Hair follicle dermal papilla cell (primary cell): Measurements from ENCODE around the gene ZBTB12. TPM values are rescaled to one million over a fixed set of nuclear protein-coding genes. Genes with fewer than 3 reads are reported as not detected.

Experiments
- small RNA-seq: library from RNA; depleted of rRNA; stranded (forward); fragments of <200 nt; gene quantifications from one replicate; pipeline ENCODE3, GENCODE V24; 2012
- total RNA-seq: library from RNA; depleted of rRNA; stranded (reverse); fragments of >200 nt; gene quantifications from 2 replicates; pipeline ENCODE4 v1.2.3, GENCODE V29; 2012

ZBTB12 gene
- 2.3 and 4.4 TPM in 2 replicates for total RNA-seq

GRCh38 chr6:31901953-31902643 lies at the start of gene ZBTB12:
ZBTB12 (minus strand) TSS chr6:31902086; CDS start chr6:31901305, 781 bp downstream.

GRCh38 chr6:31945507-31946369 lies 43.9 kb upstream of the ZBTB12 start, which contains the start of gene CFB:
CFB (plus strand) TSS chr6:31946095; CDS start chr6:31946222, 127 bp downstream.

GRCh38 chr6:31927242-31927862 lies 25.5 kb upstream of the ZBTB12 start, which contains the start of gene C2:
C2 (plus strand) TSS chr6:31927717; CDS start chr6:31927753, 36 bp downstream.

GRCh38 chr6:31897612-31898382 lies 4.1 kb downstream of the ZBTB12 start, which contains the start of gene EHMT2:
EHMT2 (minus strand) TSS chr6:31897698; CDS start chr6:31897677, 21 bp downstream.

GRCh38 chr6:31878726-31879125 lies 23.2 kb downstream of the ZBTB12 start, which contains the start of gene SLC44A4:
SLC44A4 (minus strand) TSS chr6:31878997; CDS start chr6:31878980, 17 bp downstream.

GRCh38 chr6:31862344-31863235 lies 39.3 kb downstream of the ZBTB12 start, which contains the start of gene NEU1:
NEU1 (minus strand) TSS chr6:31862821; CDS start chr6:31862776, 45 bp downstream.

Small RNAs within 50 kb of the gene (small RNA-seq; reads per million reads assigned to genes)
- gene AL645922.1, result not detected

Other genes with a start within 250 kb of the ZBTB12 start
- 203 and 221 TPM in 2 replicates for gene BAG6, start 249.4 kb downstream of the ZBTB12 start, total RNA-seq
- gene APOM, start 246.2 kb downstream of the ZBTB12 start, total RNA-seq, result 0.65 and 1.2 TPM in 2 replicates
- gene C6orf47, start 241.3 kb downstream of the ZBTB12 start, total RNA-seq, result 24.4 and 24.5 TPM in 2 replicates
- gene GPANK1, start 237.1 kb downstream of the ZBTB12 start, total RNA-seq, result 18.5 and 18.8 TPM in 2 replicates
- gene CSNK2B, start 236.0 kb downstream of the ZBTB12 start, total RNA-seq, result 117 and 141 TPM in 2 replicates
- 6.3 and 8.4 TPM in 2 replicates for gene LY6G5B, start 232.1 kb downstream of the ZBTB12 start, total RNA-seq
- gene LY6G5C, start 221.0 kb downstream of the ZBTB12 start, total RNA-seq, result 0.16 TPM in 1 of 2 replicates, not detected in the other
- gene ABHD16A, start 198.8 kb downstream of the ZBTB12 start, total RNA-seq, result 32.8 and 40.7 TPM in 2 replicates
- gene LY6G6F, start 195.2 kb downstream of the ZBTB12 start, total RNA-seq, result not detected in 2 replicates
- not detected in 2 replicates for gene LY6G6D, start 186.7 kb downstream of the ZBTB12 start, total RNA-seq
- not detected in 2 replicates for gene LY6G6C, start 180.3 kb downstream of the ZBTB12 start, total RNA-seq
- not detected in 2 replicates for gene MPIG6B, start 178.7 kb downstream of the ZBTB12 start, total RNA-seq
- gene DDAH2, start 172.8 kb downstream of the ZBTB12 start, total RNA-seq, result 62.3 and 78.3 TPM in 2 replicates
- 499 and 664 TPM in 2 replicates for gene CLIC1, start 165.6 kb downstream of the ZBTB12 start, total RNA-seq
- 9.6 and 11.7 TPM in 2 replicates for gene MSH5, start 162.1 kb downstream of the ZBTB12 start, total RNA-seq
- 0.61 TPM in 1 of 2 replicates, not detected in the other for gene SAPCD1, start 139.4 kb downstream of the ZBTB12 start, total RNA-seq
- gene VWA7, start 124.8 kb downstream of the ZBTB12 start, total RNA-seq, result under 0.01 and 0.97 TPM in 2 replicates
- 48.5 and 60.0 TPM in 2 replicates for gene VARS1, start 106.3 kb downstream of the ZBTB12 start, total RNA-seq
- gene LSM2, start 95.1 kb downstream of the ZBTB12 start, total RNA-seq, result 15.1 and 19.4 TPM in 2 replicates
- 0.73 and 0.97 TPM in 2 replicates for gene HSPA1L, start 86.8 kb downstream of the ZBTB12 start, total RNA-seq
- 148 and 178 TPM in 2 replicates for gene HSPA1A, start 86.5 kb downstream of the ZBTB12 start, total RNA-seq
- gene HSPA1B, start 74.3 kb downstream of the ZBTB12 start, total RNA-seq, result 149 and 152 TPM in 2 replicates
- gene NEU1, start 39.3 kb downstream of the ZBTB12 start, total RNA-seq, result 74.3 and 76.3 TPM in 2 replicates
- not detected in 2 replicates for gene SLC44A4, start 23.1 kb downstream of the ZBTB12 start, total RNA-seq
- gene EHMT2, start 4.4 kb downstream of the ZBTB12 start, total RNA-seq, result 55.6 and 57.8 TPM in 2 replicates
- gene C2, start 25.6 kb upstream of the ZBTB12 start, total RNA-seq, result 2.1 and 3.3 TPM in 2 replicates
- gene CFB, start 44.0 kb upstream of the ZBTB12 start, total RNA-seq, result 13.5 and 31.3 TPM in 2 replicates
- 81.9 and 97.9 TPM in 2 replicates for gene NELFE, start 56.9 kb upstream of the ZBTB12 start, total RNA-seq
- gene SKIC2, start 57.1 kb upstream of the ZBTB12 start, total RNA-seq, result 47.5 and 61.8 TPM in 2 replicates
- gene DXO, start 70.1 kb upstream of the ZBTB12 start, total RNA-seq, result 21.1 and 21.3 TPM in 2 replicates
- gene C4A, start 80.0 kb upstream of the ZBTB12 start, total RNA-seq, result 4.9 and 6.8 TPM in 2 replicates
- gene C4B, start 112.7 kb upstream of the ZBTB12 start, total RNA-seq, result 2.1 and 2.8 TPM in 2 replicates
- 0.12 TPM in 1 of 2 replicates, not detected in the other for gene CYP21A2, start 136.3 kb upstream of the ZBTB12 start, total RNA-seq
- 4.1 and 7.4 TPM in 2 replicates for gene TNXB, start 207.3 kb upstream of the ZBTB12 start, total RNA-seq
- gene ATF6B, start 226.2 kb upstream of the ZBTB12 start, total RNA-seq, result 19.3 and 30.8 TPM in 2 replicates
- 5.5 TPM in 2 replicates for gene FKBPL, start 228.2 kb upstream of the ZBTB12 start, total RNA-seq
- 0.16 TPM in 1 of 2 replicates, not detected in the other for gene PRRT1, start 249.9 kb upstream of the ZBTB12 start, total RNA-seq